Measurements from ENCODE around the gene AKT1.
A peak's percentile ranks its signal among the peaks of the same experiment; 100 is the strongest.

AKT1 gene

DNA sequence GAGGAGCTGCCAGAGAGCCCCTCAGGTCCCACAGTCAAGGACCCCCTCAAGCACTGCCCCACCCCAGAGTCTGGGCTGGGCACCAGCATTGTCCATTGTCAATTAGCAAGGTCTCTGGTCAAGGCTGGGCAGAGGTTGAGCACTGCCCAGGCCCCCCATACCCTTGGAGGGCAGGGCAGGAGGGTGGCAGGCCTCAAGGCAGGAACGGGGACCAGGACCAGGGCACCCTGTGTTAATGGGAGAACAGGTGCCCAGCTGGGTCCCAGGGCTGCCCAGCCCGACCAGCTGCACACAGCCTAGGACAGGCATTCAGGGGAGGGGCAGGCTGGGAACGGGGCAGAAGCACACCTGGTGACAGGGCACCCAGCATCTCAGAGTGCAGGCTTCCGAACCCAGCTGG is 24.2 kb downstream of the AKT1 start:
- no peak for DNase-seq

DNA sequence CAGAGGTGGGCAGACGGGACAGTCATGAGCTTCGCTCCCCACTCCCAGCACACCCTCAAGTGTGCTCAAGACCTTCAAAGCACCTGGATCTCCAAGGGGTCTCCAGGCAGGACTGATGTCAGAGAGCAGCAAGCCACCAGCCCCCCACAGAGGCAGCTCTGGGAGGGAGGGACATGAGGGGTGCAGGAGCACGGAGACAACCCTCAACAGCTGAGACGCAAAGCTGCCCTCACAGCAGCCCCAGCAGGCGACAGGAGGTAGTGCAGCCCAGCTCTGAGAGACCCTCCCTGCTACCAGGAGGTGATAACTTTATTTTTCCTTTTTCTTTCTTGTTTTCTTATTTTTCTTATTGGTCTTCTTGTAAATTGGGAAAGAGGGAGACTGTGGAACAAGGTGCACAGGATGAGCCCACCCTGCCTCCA is 24.7 kb downstream of the AKT1 start:
- no peak for DNase-seq

DNA sequence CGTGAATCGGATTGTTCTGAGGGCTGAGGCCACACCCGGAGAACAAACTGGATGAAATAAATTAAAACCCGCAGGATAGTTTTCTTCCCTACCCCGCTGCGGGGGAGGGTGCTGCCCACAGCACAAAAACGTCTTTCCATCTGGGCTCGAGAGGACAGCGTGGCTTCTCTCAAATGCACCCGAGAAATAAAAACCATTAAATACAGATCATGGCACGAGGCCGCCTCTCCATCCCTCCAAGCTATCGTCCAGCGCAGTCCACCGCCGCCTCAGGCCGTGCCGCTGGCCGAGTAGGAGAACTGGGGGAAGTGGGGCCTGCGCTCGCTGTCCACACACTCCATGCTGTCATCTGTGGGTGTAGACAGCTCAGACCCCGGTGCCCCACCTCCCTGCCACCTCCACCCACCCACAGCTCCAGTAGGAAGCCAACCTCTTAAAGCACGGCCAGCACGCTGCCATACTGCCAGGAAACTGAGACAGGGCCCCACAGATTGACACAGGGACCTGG is 25.4 kb downstream of the AKT1 start:
- DNase-seq = no peak

DNA sequence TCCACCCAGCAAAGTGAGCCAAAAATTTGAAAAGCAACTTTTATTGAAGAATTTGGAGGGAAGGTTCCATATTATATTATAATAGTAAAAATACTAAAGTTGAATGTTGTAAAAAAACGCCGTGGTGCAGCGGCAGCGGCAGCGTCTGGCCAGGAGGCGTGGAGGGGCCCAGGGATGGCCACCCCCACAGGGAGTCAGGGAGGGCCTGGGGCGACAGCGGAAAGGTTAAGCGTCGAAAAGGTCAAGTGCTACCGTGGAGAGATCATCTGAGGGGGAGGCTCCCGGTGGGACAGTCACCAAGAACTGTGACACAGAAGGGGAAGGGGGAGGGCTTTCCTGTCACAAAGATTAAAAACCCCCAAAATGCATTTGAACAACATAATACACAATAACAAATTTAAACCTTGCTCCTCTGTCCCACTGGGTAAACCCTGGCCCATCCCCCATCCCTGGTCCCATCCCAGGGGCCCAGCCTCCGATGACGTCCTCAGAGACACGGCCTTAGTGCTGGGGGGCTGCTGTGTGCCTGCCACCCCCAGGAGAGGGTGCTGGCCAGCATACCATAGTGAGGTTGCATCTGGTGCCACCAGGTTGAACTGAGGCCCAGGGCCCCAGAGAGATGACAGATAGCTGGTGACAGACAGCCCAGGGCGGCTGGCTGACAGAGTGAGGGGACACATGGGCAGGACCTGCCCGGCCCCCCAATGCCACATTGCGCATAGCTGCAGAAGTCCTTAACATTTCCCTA is 26.1 kb downstream of the AKT1 start:
- no peak for DNase-seq

DNA sequence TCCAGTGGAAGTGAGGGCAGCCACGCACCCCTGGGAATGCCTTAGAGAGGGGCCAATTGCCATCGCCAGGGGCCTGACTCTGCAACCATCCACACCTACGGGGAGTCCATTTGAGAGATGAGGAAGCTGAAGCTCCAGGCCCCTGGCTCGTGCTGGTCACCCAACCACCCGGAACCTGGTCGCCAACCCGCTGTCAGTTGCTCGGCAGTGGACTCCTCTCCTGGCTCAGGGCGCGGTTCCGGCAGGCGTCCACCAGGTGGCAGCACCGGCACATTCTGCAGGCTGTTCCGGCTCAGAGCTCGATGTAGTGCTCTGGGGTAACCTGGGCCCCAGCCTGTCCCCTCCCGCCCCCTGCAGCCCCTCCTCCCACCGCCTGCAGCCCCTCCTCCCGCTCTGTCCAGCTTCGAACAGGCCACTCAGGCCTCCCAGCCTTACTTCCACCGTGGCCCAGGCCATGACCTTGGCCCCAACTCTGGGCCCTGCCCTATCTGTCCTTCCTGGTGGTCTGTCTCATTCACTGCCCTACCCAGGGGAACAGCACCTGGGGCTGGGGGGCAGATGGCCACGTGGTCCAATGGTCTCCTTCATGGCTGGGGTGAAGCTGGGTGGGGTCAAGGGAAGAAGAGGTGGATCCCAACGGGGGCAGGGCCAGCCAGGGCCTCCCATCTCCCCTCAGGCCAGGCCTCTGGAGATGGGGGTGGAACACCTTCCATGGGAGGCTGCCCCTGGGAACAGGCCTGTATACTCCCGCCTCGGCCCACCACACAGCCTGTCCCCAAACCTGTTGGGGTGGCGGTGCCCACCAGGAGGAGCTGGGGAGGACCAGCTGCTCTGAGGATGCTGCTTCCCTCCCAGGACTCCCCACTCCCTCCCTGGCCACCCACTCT is 26.9 kb downstream of the AKT1 start:
- DNase-seq = peak; percentile 78

DNA sequence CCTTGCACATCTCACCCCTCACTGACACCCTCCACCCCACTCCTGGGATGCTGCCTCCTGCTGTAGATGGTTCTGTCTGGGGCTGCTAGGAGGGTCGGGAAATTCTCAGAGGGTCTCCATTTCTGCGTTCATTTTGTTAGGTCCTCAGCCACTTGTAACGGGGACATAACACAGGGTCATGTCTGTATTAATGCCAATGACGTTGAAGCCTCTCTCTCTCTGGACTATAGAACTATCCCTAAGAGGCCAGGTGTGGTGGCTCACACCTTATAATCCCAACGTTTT is 28.0 kb downstream of the AKT1 start:
- DNase-seq = no peak

DNA sequence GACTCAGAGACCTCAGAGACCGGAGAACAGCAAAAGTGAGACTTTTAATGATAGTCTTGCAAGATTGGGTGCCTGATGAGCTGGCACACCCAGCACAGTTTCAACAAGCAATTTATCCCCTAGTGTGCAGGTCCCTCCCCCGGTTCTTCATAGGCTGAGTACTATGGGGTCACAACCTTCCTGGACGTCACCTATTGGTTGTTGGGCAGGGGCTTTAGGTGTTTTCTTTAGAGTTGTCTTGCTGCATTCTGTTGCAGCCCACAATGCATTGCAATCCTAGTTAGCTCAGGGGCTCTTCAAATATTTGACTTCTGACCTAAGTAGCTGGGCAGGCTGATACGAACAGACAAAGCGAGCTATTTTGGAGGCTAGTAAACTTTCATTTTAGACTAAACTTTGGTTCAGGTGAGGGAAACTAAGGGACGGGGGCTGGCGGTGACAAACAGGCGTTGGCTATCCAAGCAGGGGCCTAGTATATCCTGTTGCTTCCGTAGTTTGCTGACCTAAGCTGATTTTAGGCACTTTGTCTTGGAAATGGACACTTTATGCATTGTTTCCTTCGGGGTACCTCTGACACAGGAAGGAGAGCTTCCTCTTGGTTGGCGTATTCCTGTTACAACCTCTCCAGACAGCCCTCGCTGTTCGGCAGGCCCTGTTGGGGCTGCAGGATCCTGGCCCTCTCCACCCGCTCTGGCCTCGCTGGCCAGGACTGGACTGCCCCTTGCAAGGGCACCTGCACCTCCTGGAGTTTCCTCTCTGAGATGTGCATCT is 28.5 kb downstream of the AKT1 start:
- DNase-seq = no peak

DNA sequence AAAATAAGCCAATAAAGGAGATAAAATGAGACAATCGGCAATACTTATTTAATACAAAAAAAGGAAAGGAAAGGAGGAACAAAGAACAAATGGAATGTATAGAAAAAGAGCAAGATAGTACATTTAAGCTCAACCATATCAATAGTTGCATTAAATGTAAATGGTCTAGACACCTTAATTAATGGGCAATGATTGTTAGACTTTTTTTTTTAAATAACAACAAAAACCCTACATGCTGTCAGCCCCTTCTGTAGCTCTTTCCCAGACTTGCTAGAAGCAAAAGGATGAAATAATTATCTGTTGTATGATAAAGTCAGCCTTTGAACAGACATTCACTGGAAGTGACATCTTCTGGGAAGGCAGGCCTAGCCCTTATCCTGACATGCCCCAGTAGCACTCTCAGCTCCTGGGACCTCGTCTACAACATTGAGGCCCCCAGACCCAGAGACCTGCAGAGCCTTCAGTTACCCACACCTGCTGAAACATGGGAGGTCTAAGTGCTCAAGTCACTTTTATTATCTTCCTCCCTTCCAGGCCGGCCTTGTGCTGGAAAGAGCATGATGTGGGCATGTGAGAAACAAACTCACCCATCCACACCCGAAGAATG is 29.2 kb downstream of the AKT1 start:
- DNase-seq = no peak

DNA sequence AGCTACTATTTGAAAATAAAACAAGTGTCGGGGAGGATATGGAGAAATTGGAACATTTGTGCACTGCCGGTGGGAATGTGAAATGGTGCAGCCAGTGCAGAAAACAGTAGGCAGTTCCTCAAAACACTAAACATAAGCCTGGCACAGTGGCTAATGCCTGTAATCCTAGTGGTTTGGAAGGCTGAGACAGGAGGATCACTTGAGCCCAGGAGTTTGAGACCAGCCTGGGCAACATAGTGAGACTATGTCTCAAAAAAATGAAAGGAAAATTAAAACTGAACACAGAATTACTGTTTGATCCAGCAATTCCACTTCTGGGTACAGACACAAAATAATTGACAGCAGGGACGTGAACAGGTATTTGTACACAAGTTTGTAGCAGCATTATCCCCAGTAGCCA is 30.0 kb downstream of the AKT1 start:
- no peak for DNase-seq

DNA sequence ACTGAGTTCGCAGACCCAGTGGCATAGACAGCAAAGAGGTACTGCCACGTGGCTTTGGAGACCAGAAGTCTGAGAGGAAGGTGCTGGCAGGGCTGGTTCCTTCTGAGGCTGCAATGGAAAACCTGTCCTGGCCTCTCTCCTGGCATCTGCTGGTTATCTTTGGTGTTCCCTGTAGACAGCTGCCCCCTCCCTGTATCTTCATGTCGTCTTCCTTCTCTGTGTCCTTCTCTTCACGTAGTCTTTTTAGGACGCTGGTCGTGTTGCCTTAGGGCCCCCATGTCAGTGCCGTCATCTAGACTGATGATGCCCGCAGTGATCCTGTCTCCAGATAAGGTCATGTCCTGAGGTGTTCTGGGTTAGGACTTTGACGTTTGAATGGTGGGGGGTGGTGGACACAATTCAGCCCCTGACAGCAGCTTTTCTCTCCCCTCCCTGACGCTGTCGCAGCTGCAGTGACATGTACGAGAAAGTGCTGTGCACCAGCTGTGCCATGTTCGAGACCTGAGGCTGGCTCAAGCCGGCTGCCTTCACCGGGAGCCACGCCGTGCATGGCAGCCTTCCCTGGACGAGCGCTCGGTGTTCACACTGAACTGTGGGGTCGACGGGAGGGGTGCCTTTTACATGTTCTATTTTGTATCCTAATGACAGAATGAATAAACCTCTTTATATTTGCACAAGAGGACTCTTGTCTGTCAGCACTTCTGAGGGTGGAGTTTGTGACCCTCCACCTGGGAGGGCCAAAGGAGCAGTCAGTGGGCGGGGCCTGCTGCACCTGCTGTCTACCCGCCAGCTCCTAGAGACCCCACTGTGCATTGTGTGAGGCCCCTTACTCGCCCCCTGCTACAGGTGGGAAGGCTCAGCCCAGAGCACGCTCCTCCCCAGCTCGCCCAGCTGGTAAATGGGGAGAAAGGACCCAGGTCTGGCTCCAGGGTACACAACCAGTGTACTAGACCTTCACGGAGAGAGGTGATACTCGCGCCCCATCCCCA is 36.3 kb downstream of the AKT1 start:
- DNase-seq = no peak

DNA sequence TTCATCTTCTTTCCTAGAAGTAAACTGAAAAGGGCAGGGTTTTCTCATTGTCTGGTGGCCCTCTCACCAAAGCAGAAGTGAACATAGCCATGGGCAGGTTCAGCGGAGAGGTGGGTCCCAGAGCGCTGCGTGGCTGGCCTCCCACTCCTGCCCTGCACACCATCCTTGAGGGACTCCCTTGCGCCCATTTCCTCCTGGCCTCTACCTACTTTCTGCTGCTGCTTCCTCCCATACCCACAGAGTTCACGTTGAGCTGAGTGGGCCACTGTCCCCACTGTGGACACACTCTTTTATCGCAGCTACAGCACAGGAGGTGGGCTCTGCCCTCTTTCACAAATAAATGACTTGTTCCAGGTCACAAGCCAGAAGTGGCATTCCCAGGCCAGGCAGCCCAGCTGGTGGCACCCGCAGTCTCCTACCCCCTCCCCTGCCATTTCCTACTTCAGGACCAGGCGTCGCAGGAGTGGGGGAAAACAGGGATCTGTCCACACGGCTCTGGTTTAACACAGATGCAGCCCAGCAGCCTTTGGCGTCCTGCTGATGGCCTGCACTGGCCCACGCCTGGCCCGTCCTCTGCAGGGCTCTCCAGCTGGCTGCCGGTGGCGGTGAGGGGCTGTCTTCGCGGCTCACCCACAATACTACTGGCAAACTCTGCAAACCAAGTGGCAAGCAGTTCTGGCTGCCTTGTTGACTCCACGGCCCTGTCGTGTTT is 37.7 kb downstream of the AKT1 start:
- DNase-seq = no peak

DNA sequence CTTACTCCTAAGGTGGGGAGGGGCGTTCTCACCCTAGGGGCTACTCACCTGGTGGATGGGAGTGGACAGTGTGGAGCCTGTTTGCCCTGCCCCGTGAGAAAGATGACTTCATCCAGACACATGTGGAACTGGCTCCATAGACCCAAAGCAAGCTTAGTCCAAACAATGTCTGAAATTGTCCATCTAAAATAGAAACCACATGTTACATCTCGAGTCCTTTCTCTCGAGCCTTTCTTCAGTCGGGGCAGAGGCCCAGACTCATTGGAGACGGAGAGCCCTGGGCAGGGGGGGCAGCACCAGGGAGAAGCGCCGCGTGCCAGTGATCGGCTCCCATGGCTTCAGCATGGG is 38.3 kb downstream of the AKT1 start:
- no peak for DNase-seq

DNA sequence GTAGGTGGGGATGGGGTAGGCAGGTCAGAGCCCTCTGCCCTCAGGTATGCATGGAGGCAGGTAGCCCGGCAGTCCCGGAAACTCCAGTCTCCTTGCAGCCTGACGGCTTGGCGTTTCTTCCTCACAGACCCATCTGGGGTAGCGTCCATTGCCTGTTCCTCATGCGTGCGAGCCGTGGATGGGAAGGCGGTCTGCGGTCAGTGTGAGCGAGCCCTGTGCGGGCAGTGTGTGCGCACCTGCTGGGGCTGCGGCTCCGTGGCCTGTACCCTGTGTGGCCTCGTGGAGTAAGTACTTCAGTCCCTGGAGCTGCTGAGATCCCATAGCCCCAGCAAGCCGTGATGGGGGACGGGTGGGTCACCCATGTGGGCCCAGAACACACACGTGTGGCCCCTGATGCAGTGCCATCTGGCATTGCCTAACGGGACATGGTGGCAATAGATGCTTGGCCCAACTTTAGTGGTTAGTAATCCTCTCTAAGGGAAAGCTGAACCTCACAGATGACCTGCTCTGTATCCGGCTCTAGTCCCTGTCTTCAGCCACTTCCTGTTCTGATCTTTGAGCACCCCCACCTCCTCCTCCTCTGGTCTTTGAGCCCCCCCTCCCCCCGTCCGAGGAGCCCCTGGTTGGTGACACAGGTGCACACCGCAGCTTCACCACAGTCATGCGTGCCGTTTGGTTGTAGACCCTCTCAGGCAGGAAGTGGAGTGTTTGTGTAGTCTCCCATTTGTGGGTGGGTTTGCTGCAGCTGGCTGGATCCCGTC is 38.9 kb downstream of the AKT1 start:
- DNase-seq = no peak

DNA sequence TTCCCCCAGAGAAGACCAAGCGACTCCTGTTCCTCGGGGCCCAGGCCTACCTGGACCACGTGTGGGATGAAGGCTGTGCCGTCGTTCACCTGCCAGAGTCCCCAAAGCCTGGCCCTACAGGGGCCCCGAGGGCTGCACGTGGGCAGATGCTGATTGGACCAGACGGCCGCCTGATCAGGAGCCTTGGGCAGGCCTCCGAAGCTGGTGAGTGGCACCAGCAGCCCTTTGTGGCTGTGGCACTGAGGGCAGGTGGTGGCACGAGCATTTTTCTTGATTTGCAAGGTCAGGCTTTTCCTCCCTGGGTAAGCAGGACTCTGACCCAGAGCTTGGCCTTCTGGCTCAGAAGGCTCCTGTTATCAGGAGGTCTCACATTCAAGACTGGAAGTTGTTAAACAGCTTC is 39.9 kb downstream of the AKT1 start:
- DNase-seq = no peak

DNA sequence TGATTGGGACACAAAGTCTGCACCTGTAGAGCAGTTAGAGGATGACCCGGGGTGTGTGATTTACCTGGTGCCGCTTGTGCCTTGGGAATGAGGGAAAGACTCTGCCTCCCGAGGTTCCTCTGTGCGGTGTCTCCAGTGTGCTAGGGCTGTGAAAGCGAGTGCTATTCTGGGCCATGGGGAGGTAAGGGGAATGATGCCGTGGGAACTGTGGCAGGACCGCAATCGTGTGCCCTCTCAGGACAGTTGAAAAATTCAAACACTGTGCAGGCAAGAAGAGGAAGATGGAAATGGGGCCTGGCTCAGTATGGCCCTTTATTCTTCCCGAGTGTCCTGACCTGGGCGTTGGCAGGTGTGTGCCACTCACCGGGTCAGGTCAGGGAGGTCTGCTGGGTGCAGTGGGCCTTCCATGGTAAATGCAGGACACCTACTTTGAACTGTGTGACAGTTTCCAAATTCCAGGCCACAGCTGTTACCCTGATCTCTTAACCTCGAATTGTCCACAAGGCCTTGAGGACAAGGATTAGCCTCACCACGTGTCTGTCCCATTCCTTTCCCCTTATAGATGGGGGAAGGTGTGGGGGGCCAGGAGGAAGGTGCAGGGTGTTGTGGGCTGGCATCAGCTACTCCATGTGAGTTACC is 41.2 kb downstream of the AKT1 start:
- no peak for DNase-seq

DNA sequence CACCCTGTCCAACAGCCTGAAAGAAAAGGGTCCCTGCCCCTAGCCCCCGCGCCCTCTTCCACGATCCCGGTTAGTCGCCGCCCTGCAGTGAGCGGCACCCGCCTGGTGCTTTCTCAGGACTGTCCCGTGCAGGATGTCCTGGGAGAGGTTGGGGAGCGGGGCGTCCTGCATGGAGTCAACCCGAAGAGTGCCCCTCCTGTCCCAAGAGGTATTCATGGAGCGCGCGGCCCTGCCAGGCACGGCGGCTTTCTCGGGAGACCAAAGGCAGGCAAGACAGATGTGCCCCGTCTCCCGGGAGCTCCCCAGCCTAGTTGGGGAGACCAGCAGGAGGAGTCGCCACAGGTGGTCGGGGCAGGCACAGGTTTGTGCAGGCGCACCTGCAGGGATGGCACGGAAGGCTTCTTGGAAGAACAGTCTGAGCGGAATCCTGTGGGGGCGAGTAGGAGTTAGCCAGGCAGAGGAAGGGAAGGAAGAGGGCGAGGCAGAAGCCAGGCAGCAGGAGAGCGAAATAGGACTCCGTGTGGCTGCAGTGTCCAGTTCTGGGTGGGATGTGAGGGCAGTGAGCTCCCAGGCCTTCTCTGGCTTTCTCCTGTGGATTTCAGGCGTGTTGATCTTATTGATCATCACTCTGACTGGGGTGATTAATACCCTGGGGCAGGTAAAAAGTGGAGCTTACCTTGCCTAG is 41.9 kb downstream of the AKT1 start:
- DNase-seq = no peak

DNA sequence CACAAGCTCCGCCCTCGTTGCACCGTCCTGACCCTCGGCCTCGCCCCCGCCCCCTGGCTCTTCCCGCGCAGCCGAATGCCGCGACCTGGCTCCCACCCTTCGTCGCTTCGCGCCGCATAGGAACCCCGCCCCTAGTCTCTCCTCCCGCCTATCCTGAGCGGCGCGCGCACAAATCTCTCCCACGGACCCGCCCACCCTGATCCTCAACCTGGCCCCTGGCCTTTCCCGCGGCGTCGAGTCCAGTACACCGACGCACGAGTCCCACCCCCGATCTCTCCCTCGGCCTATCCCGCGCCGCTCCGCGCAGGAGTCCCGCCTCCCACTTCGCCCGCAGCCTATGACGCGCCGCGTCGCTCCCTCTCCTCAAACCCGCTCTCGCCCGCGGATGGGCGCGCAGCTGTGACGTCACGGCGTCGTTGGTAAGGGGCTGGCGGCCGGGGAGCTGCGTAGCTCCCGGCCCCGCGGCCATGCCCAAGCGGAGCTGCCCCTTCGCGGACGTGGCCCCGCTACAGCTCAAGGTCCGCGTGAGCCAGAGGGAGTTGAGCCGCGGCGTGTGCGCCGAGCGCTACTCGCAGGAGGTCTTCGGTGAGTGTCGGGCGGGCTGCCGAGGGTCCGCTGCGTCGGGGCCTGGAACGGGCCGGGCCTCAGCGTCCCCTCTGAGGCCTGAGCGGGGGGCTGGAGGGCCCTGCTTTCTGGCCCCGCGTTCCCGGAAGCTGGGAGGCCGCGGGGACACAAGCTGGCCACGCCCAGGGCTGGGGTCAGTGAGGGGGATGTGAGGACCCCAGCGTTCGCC is 42.6 kb downstream of the AKT1 start, which contains the start of gene SIVA1:
TSS of gene SIVA1 (plus strand) at position 413 of the 793 bp plus-strand sequence. CDS start at position 468, 55 bp downstream.
- peak; percentile 99 for DNase-seq

DNA sequence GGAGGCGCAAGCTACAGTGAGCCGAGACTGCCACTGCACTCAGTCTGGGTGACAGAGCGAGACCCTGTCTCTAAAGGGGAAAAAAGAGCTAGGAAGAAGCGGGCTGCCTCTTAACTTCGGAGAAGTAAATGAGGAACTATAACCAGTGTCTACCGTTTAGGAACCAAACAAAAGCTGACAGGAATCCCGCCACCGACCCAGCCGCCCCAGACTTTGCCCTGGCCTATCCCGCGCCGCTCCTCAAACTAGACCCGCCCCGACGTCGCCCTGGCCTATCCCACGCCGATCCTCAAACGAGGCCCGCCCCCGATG is 43.2 kb downstream of the AKT1 start:
- DNase-seq = no peak
